ENCODE measurements around the gene VAV1. TPM values are rescaled to one million over a fixed set of nuclear protein-coding genes. Genes with fewer than 3 reads are reported as not detected.

VAV1 gene
- total and polyA plus RNA-seq, 8 donors, result 1.7 to 130 (median 3.9) TPM

DNA sequence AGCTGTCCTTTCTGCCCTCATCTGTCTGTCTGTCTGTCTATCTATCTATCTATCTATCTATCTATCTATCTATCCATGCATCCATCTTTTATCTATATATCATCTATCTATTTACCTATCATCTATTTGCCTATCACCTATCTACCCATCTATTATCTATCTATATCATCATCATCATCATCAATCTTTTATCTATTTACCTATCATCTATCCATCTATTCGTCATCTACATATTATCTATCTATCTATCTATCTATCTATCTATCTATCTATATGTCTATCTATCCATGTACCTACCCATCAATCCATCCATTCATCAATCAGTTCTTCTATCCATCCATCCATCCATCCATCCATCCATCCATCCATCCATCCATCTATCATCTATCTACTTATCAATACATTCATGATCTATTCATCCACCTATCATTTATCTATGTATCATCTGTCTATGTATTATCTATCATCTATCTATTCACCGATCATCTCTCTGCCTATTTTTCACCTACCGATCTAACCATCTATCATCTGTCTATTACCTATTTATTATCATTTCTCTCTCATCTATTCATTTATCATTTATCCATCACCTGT lies 65.7 kb downstream of the VAV1 start:
- TF ChIP-seq POLR2AphosphoS5 (IDR thresholded peaks at IDR 0.05) (no peak), EP300 (IDR thresholded peaks at IDR 0.05) (no peak), POLR2A (IDR thresholded peaks at IDR 0.05) (no peak)
- TF ChIP-seq, protein P1, sequence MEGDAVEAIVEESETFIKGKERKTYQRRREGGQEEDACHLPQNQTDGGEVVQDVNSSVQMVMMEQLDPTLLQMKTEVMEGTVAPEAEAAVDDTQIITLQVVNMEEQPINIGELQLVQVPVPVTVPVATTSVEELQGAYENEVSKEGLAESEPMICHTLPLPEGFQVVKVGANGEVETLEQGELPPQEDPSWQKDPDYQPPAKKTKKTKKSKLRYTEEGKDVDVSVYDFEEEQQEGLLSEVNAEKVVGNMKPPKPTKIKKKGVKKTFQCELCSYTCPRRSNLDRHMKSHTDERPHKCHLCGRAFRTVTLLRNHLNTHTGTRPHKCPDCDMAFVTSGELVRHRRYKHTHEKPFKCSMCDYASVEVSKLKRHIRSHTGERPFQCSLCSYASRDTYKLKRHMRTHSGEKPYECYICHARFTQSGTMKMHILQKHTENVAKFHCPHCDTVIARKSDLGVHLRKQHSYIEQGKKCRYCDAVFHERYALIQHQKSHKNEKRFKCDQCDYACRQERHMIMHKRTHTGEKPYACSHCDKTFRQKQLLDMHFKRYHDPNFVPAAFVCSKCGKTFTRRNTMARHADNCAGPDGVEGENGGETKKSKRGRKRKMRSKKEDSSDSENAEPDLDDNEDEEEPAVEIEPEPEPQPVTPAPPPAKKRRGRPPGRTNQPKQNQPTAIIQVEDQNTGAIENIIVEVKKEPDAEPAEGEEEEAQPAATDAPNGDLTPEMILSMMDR (IDR thresholded peaks at IDR 0.05), result no peak
- no peaks in the 10 kb centered on the region for H3K27me3 ChIP-seq
- peaks cover 0 to 22% (median 0%) of the 10 kb centered on the region in 4 donors for H3K36me3 ChIP-seq
- no peak overlapping the region for H3K27ac ChIP-seq
- H3K4me3 ChIP-seq, result no peak overlapping the region
- no peaks in the 10 kb centered on the region for H3K4me1 ChIP-seq
- no peak for DNase-seq
- WGBS, 5 donors, result 83 to 89% (median 85%) methylated on average over 3 of the region's 3 CpGs
- intact Hi-C loops (cut with DNase I; ENCODE audit: low total_unique reads), result no loop called here
- H3K9me3 ChIP-seq, result no peaks in the 10 kb centered on the region

DNA sequence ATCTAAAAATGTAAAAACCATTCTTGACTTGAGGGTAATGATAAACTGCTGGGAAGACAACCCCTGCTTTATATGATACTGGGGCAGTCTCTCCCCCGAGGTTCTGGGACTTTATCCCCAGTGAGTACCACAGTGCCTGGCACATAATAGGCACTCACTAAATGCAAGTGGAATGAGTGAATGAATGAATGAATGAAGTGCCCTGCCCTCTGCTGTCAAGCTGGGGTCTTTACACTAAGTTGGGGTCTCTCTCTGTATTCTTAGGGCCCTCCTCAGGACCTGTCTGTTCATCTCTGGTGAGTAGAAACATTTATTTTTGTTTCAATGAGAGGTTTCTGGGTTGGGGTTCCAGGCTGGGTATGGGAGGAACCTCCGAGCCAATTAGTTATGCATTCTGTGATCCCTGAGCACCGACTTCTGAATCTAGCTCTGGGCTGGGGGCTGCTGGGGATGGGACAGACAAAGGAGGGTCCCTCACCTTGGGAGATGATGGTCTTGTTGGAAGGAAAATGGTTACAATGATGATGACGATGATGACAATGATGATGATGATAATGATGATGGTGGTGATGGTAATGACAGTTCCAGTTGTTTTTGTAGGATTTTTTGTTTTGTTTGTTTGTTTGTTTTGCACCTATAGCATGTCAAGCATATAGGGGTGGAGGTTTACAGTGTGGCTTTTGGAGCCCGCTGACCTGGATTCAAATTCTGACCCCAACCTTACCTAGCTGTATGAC lies 70.5 kb downstream of the VAV1 start:
- no peaks in the 10 kb centered on the region for H3K9me3 ChIP-seq
- no peaks in the 10 kb centered on the region for H3K27me3 ChIP-seq
- WGBS, 5 donors, result 73 to 86% (median 78%) methylated on average over 5 of the region's 5 CpGs
- intact Hi-C loops (cut with DNase I; ENCODE audit: low total_unique reads), result no loop called here
- no peak for DNase-seq
- TF ChIP-seq POLR2AphosphoS5 (IDR thresholded peaks at IDR 0.05) (no peak), EP300 (IDR thresholded peaks at IDR 0.05) (no peak), POLR2A (IDR thresholded peaks at IDR 0.05) (no peak)
- TF ChIP-seq, protein P1 (IDR thresholded peaks at IDR 0.05), result no peak
- no peaks in the 10 kb centered on the region for H3K4me1 ChIP-seq
- no peak overlapping the region for H3K4me3 ChIP-seq
- H3K36me3 ChIP-seq, result peaks cover 0 to 12% (median 0%) of the 10 kb centered on the region in 4 donors
- no peak overlapping the region for H3K27ac ChIP-seq

DNA sequence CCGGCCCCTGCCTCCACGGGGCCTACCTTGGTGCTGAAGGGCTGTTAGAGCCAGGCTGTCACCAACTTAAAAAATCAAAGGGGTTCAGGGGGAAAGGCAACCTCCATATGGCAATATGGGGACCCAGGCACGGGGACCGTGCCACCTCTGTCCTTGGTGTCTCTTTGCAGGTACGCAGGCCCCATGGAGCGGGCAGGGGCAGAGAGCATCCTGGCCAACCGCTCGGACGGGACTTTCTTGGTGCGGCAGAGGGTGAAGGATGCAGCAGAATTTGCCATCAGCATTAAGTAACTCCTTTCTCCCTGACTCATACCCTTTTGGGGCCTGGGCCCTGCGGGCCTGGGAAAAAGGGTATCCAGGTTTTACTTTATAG lies 75.3 kb downstream of the VAV1 start:
- H3K4me1 ChIP-seq, result no peaks in the 10 kb centered on the region

DNA sequence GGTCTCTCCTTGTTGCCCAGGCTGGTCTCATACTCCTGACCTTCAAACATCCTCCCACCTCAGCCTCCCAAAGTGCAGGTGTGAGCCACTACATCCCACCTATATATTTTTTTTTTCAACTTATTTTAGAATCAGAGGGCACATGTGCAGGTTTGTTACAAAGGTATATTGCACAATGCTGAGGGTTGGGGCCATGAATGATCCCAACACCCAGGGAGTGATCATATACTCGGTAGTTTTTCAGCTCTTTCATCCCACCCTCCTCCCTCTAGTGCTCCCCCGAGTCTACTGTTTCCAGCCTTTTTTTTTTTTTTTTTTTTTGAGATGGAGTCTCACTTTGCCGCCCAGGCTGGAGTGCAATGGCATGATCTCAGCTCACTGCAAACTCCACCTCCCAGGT lies 76.5 kb downstream of the VAV1 start:
- peaks cover 0 to 17% (median 0%) of the 10 kb centered on the region in 4 donors for H3K36me3 ChIP-seq
- WGBS, 5 donors, result 76 to 94% (median 87%) methylated on average over 3 of the region's 3 CpGs
- no peak overlapping the region for H3K27ac ChIP-seq
- intact Hi-C loops (cut with DNase I; ENCODE audit: low total_unique reads), result no loop called here
- no peaks in the 10 kb centered on the region for H3K9me3 ChIP-seq
- H3K4me1 ChIP-seq, result no peaks in the 10 kb centered on the region
- DNase-seq, result no peak
- peaks cover 0 to 10% (median 0%) of the 10 kb centered on the region in 3 donors for H3K27me3 ChIP-seq
- TF ChIP-seq POLR2A (IDR thresholded peaks at IDR 0.05) (no peak), POLR2AphosphoS5 (IDR thresholded peaks at IDR 0.05) (no peak), EP300 (IDR thresholded peaks at IDR 0.05) (no peak)
- TF ChIP-seq, protein P1 (IDR thresholded peaks at IDR 0.05), result no peak
- no peak overlapping the region for H3K4me3 ChIP-seq

More for the DNA sequence above, 75.3 kb downstream of the VAV1 start:
- intact Hi-C loops (cut with DNase I; ENCODE audit: low total_unique reads), result no loop called here
- DNase-seq, result no peak
- no peak overlapping the region for H3K27ac ChIP-seq
- peaks cover 0 to 12% (median 0%) of the 10 kb centered on the region in 4 donors for H3K36me3 ChIP-seq
- H3K9me3 ChIP-seq, result no peaks in the 10 kb centered on the region
- no peaks in the 10 kb centered on the region for H3K27me3 ChIP-seq
- WGBS, 5 donors, result 87 to 92% (median 91%) methylated on average over 7 to 11 of the region's 11 CpGs
- H3K4me3 ChIP-seq, result no peak overlapping the region
- no peak for TF ChIP-seq EP300 (IDR thresholded peaks at IDR 0.05)
- no peak for TF ChIP-seq POLR2AphosphoS5 (IDR thresholded peaks at IDR 0.05)
- TF ChIP-seq, protein P1 (IDR thresholded peaks at IDR 0.05), result no peak
- TF ChIP-seq POLR2A (IDR thresholded peaks at IDR 0.05), result no peak
